ENCODE data around the gene DUSP8. TPM values are rescaled to one million over a fixed set of nuclear protein-coding genes. Genes with fewer than 3 reads are reported as not detected.
"Not testable (repeated sequence)": the region's sequence is repeated elsewhere in the genome, so short reads cannot be mapped to it uniquely, and the experiment has no call there.

The DUSP8 gene
- total and polyA plus RNA-seq, 9 of the 15 experiments (the other 6 are each of a cell fraction or from before 2014, with no cell fraction given) = 0.14 to 2.0 (median 0.86) TPM; not detected in 2

DNA sequence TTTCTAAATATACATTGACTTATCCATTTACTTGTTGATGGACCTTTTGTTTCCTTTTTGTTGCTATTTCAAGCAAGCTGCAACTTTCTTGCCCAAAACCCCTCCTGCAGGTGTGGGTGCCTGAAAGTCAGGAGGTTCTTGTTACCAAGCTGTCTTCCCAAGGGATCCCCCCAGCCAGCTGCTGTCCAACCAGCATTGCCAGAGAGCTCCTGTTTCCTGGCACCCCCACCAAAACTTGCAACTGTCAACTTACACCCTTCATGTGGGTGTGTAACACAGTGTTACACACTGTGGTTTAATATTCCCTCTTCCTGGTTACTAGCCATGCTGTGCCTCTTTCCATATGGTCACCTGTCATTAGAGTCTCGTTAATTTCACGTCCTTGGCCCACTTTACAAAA lies 14.6 kb upstream of the DUSP8 start (continued):
- TF ChIP-seq, protein P1, sequence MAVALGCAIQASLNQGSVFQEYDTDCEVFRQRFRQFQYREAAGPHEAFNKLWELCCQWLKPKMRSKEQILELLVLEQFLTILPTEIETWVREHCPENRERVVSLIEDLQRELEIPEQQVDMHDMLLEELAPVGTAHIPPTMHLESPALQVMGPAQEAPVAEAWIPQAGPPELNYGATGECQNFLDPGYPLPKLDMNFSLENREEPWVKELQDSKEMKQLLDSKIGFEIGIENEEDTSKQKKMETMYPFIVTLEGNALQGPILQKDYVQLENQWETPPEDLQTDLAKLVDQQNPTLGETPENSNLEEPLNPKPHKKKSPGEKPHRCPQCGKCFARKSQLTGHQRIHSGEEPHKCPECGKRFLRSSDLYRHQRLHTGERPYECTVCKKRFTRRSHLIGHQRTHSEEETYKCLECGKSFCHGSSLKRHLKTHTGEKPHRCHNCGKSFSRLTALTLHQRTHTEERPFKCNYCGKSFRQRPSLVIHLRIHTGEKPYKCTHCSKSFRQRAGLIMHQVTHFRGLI (CRISPR knock-in tag; IDR thresholded peaks at IDR 0.05) = no peak
- TF ChIP-seq, protein P2, sequence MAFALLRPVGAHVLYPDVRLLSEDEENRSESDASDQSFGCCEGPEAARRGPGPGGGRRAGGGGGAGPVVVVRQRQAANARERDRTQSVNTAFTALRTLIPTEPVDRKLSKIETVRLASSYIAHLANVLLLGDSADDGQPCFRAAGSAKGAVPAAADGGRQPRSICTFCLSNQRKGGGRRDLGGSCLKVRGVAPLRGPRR (CRISPR knock-in tag; IDR thresholded peaks at IDR 0.05) = no peak
- TF ChIP-seq CCNT2 (IDR thresholded peaks at IDR 0.05; ENCODE audit: borderline replicate concordance, extremely low read depth, insufficient read length, low read depth, low read length) (no peak), COPS2 (conservative IDR thresholded peaks at IDR 0.05) (no peak)

DNA sequence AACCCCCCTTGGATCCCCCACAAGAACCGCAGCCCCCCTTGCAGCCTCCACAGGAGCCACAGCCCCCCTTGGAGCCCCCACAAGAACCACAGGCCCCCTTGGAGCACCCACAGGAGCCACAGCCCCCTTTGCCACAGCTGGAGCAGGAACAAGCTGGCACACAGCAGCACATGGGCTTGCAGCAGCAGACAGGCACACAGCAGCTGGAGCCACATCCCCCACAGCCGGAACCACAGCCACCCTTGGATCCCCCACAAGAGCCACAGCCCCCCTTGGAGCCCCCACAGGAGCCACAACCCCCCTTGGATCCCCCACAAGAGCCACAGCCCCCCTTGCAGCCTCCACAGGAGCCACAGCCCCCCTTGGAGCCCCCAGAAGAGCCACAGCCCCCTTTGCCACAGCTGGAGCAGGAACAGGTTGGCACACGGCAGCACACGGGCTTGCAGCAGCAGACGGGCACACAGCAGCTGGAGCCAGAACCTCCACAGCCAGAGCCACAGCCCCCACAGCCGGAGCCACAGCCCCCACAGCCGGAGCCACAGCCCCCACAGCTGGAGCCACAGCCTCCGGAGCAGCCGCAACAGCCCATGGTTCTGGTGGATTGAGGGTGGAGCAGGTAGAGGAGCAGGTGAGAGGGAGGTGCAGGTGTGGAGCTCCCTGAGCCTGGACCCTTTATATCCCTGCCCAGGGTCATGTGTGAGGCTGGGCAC lies 12.7 kb upstream of the DUSP8 start, which contains the start of gene KRTAP5-1:
Gene KRTAP5-1 (minus strand): TSS at position 623 of the 710 bp plus-strand sequence. CDS start 34 bp downstream, at position 589.
- not testable (repeated sequence) for BruUV-seq (replicated peaks)

DNA sequence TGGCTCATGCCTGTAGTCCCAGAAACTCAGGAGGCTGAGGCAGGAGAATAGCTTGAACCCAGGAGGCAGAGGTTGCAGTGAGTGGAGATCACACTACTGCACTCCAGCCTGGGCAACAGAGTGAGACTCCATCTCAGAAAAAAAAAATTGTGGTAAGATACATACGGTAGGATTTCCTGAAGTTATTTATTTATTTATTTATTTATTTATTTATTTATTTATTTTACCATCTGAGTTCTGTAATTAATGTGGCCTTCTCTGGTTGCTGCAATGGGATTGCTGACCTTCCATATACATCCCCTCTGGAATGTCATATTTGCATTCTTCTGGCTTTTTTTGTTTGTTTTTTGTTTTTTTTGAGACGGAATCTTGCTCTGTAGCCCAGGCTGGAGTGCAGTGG lies 10.8 kb upstream of the DUSP8 start:
- H4K20me1 ChIP-seq (replicated peaks; ENCODE audit: control insufficient read depth, insufficient read depth, low read length); H3K36me3 ChIP-seq (ENCODE audit: control insufficient read depth, insufficient read depth, low read length); in situ Hi-C loops (cut with MboI); intact Hi-C loops (cut with micrococcal nuclease); DNase-seq (ENCODE audit: extremely low read depth in 1 of 4, low spot score in 3 of 4); ATAC-seq; H3K79me2 ChIP-seq (ENCODE audit: control insufficient read depth, insufficient read depth, low read length); H3K9ac ChIP-seq (ENCODE audit: insufficient read depth in 1 of 2, low read depth in 2 of 2, low read length in 2 of 2); FAIRE-seq; H3K27ac ChIP-seq (ENCODE audit: extremely low read depth, low read depth, low read length); BruUV-seq (replicated peaks); H3K4me3 ChIP-seq; H3K9me1 ChIP-seq (ENCODE audit: control insufficient read depth, insufficient read depth, low read length); H3K4me1 ChIP-seq (replicated peaks in 1 of 2; ENCODE audit: control insufficient read depth in 2 of 2, insufficient read depth in 2 of 2, low read length in 2 of 2); H3K4me2 ChIP-seq (ENCODE audit: insufficient read depth, low read length); H2AFZ ChIP-seq (ENCODE audit: low read depth, low read length); H3K9me3 ChIP-seq (replicated peaks; ENCODE audit: control insufficient read depth, insufficient read depth, low read depth, low read length); CTCF ChIA-PET (ENCODE audit: low intra/inter-chr PET ratio): not testable (repeated sequence)
- 7% methylated on average over 2 of the region's 2 CpGs for WGBS (ENCODE audit: insufficient coverage, low coverage, missing lambda C conversion rate)
- POLR2A ChIA-PET = interaction anchor here (0.9 kb wide), 2 partner anchors 9 to 34 kb away, joined by 4 read pairs; no protein-coding TSS in a partner anchor
- H3K27me3 ChIP-seq (ENCODE audit: control insufficient read depth in 2 of 2, insufficient read depth in 2 of 2, low read length in 2 of 2) = peaks cover 0 to 40% of the 10 kb centered on the region in 2 experiments; a peak in 2 of 5 replicates

More for the DNA sequence above, 12.7 kb upstream of the DUSP8 start, which contains the start of gene KRTAP5-1:
- H3K9me3 ChIP-seq (replicated peaks; ENCODE audit: control insufficient read depth, insufficient read depth, low read depth, low read length); H3K27ac ChIP-seq (ENCODE audit: extremely low read depth, low read depth, low read length); H4K20me1 ChIP-seq (replicated peaks; ENCODE audit: control insufficient read depth, insufficient read depth, low read length); FAIRE-seq; DNase-seq (ENCODE audit: extremely low read depth in 1 of 4, low spot score in 3 of 4); H2AFZ ChIP-seq (ENCODE audit: low read depth, low read length); H3K9ac ChIP-seq (ENCODE audit: insufficient read depth in 1 of 2, low read depth in 2 of 2, low read length in 2 of 2); ATAC-seq; in situ Hi-C loops (cut with MboI); H3K36me3 ChIP-seq (ENCODE audit: control insufficient read depth, insufficient read depth, low read length); CTCF ChIA-PET (ENCODE audit: low intra/inter-chr PET ratio); H3K9me1 ChIP-seq (ENCODE audit: control insufficient read depth, insufficient read depth, low read length); H3K4me2 ChIP-seq (ENCODE audit: insufficient read depth, low read length); H3K4me3 ChIP-seq; H3K79me2 ChIP-seq (ENCODE audit: control insufficient read depth, insufficient read depth, low read length); intact Hi-C loops (cut with micrococcal nuclease); H3K4me1 ChIP-seq (replicated peaks in 1 of 2; ENCODE audit: control insufficient read depth in 2 of 2, insufficient read depth in 2 of 2, low read length in 2 of 2): not testable (repeated sequence)
- WGBS (ENCODE audit: insufficient coverage, low coverage, missing lambda C conversion rate) = 3% methylated on average over 8 of the region's 9 CpGs
- peaks cover 2 to 47% of the 10 kb centered on the region in 2 experiments; a peak in 3 of 5 replicates for H3K27me3 ChIP-seq (ENCODE audit: control insufficient read depth in 2 of 2, insufficient read depth in 2 of 2, low read length in 2 of 2)
- POLR2A ChIA-PET = interaction anchor here (0.8 kb wide), 1 partner anchor 25 kb away, joined by 3 read pairs; no protein-coding TSS in a partner anchor
